ENCODE results near the gene MYO6.

Gene MYO6

DNA sequence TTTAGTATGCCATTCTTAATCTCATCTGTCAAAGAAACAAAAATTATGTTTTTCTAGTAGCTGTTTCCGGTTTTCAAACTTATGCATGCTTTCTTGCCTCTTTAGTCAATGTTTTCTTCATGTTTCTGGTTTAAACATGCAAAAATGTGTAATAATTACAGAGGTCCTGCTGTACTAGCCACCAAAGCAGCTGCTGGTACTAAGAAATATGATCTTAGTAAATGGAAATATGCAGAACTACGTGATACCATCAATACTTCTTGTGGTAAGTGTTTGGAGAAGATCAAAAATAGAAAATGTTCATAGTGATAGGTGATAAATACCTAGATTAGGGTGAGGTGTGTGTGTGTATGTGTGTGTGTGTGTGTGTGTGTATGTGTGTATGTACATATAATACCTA, 158.4 kb downstream of the MYO6 start:
- WGBS, 2 donors (ENCODE audit: extremely low coverage in 2 of 2, insufficient read length in 2 of 2, insufficient replicate concordance in 1 of 2) = no CpG with 5 or more reads among the region's 2 CpGs
- H2BK120ac ChIP-seq (ENCODE audit: low read depth, low read length) = no peak overlapping the region
- no peaks in the 10 kb centered on the region for H3K36me3 ChIP-seq (replicated peaks in 1 of 2; ENCODE audit: control insufficient read depth in 2 of 2, insufficient read depth in 2 of 2, low read length in 2 of 2)
- H3K27me3 ChIP-seq (ENCODE audit: control insufficient read depth in 3 of 3, insufficient read depth in 3 of 3, low read depth in 1 of 3, low read length in 3 of 3) = no peaks in the 10 kb centered on the region
- no peak overlapping the region for H3K14ac ChIP-seq (ENCODE audit: low read length)
- no peak overlapping the region for H3K23ac ChIP-seq (ENCODE audit: low read depth, low read length, poor library complexity)
- H3K79me1 ChIP-seq (ENCODE audit: low read depth, low read length) = no peaks in the 10 kb centered on the region
- no peak overlapping the region for H3K9ac ChIP-seq (ENCODE audit: low read depth, low read length, poor library complexity)
- H2BK15ac ChIP-seq (ENCODE audit: low read length) = no peak overlapping the region
- no peak overlapping the region for H2AK5ac ChIP-seq (ENCODE audit: low read depth, low read length)
- H3K4ac ChIP-seq (ENCODE audit: low read length) = no peak overlapping the region
- no peak overlapping the region for H2AFZ ChIP-seq (ENCODE audit: low read length)
- H2BK5ac ChIP-seq (ENCODE audit: low read length) = no peak overlapping the region
- H3K4me3 ChIP-seq (ENCODE audit: low read length in 2 of 2) = no peak overlapping the region
- H3K4me1 ChIP-seq (ENCODE audit: control insufficient read depth in 2 of 2, insufficient read depth in 1 of 2, low read depth in 1 of 2, low read length in 2 of 2) = no peaks in the 10 kb centered on the region
- H3K4me2 ChIP-seq (ENCODE audit: insufficient read depth, low read length, poor library complexity, severe bottlenecking) = no peak overlapping the region
- H3K9me3 ChIP-seq (replicated peaks in 1 of 2; ENCODE audit: control insufficient read depth in 2 of 2, insufficient read depth in 1 of 2, low read depth in 1 of 2, low read length in 2 of 2) = peaks cover 0 to 8% of the 10 kb centered on the region in 2 donors
- no peak overlapping the region for H3K27ac ChIP-seq (replicated peaks; ENCODE audit: low read length)
- no peak overlapping the region for H4K91ac ChIP-seq (ENCODE audit: low read depth, low read length, poor library complexity)
- no peak overlapping the region for H2BK12ac ChIP-seq (ENCODE audit: low read length)
- H3K18ac ChIP-seq (ENCODE audit: low read length) = no peak overlapping the region
- no peak for DNase-seq (ENCODE audit: low spot score)
- no peak overlapping the region for H4K8ac ChIP-seq (ENCODE audit: low read depth, low read length)

DNA sequence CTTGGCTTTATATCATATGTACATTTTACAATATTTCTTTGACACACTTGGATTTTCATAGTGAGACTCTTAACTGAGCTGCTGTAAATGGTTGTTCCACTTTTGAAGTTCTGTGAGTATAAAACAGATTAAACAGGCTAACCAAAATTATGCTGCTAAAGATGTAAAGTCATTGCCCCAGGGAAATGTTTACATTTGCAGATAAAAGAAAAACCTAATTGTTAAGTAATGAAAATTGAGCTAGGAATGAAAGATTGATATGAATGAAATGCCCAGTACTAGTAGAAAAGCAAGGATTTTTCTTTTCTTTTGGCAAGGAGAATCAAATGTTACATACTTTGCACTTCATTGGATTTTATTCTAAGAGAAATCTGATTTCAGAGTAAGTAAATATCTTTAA, 164.0 kb downstream of the MYO6 start:
- Histone ChIP-seq H2AK5ac (ENCODE audit: low read depth, low read length) (no peak overlapping the region), H3K36me3 (replicated peaks in 1 of 2; ENCODE audit: control insufficient read depth in 2 of 2, insufficient read depth in 2 of 2, low read length in 2 of 2) (peaks cover 0 to 21% of the 10 kb centered on the region in 2 donors), H3K9ac (ENCODE audit: low read depth, low read length, poor library complexity) (no peak overlapping the region), H3K79me1 (ENCODE audit: low read depth, low read length) (no peaks in the 10 kb centered on the region), H3K4me3 (ENCODE audit: low read length in 2 of 2) (no peak overlapping the region), H2BK15ac (ENCODE audit: low read length) (no peak overlapping the region), H2BK5ac (ENCODE audit: low read length) (no peak overlapping the region), H4K8ac (ENCODE audit: low read depth, low read length) (no peak overlapping the region), H4K91ac (ENCODE audit: low read depth, low read length, poor library complexity) (no peak overlapping the region), H3K14ac (ENCODE audit: low read length) (no peak overlapping the region), H3K27ac (replicated peaks; ENCODE audit: low read length) (no peak overlapping the region), H3K4me2 (ENCODE audit: insufficient read depth, low read length, poor library complexity, severe bottlenecking) (no peak overlapping the region), H3K23ac (ENCODE audit: low read depth, low read length, poor library complexity) (no peak overlapping the region), H2BK12ac (ENCODE audit: low read length) (no peak overlapping the region), H3K18ac (ENCODE audit: low read length) (no peak overlapping the region), H3K4ac (ENCODE audit: low read length) (no peak overlapping the region), H3K4me1 (ENCODE audit: control insufficient read depth in 2 of 2, insufficient read depth in 1 of 2, low read depth in 1 of 2, low read length in 2 of 2) (peaks cover 0 to 3% of the 10 kb centered on the region in 2 donors), H2AFZ (ENCODE audit: low read length) (no peak overlapping the region), H3K9me3 (replicated peaks in 1 of 2; ENCODE audit: control insufficient read depth in 2 of 2, insufficient read depth in 1 of 2, low read depth in 1 of 2, low read length in 2 of 2) (no peaks in the 10 kb centered on the region), H2BK120ac (ENCODE audit: low read depth, low read length) (no peak overlapping the region), H3K27me3 (ENCODE audit: control insufficient read depth in 3 of 3, insufficient read depth in 3 of 3, low read depth in 1 of 3, low read length in 3 of 3) (no peaks in the 10 kb centered on the region)
- no peak for DNase-seq (ENCODE audit: low spot score)

DNA sequence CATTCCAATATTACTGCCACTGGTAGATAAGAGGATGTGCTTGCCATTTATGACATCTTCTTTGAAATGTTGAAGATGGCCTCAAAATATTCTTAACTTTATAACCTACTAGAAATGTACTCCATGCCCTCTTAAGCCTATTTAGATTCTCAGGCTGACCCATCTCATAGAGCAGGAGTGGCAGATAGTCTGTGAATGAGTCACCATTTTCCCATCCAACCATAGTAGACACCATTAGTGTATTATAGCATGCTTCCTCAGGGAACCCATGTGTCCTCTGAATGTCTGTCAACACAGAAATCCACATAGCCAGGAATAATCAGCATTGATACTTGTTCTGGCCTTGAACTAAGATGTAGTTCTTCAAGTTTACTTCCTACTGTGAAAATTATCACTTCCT, 173.2 kb downstream of the MYO6 start:
- no peak overlapping the region for H2BK120ac ChIP-seq (ENCODE audit: low read depth, low read length)
- DNase-seq (ENCODE audit: low spot score) = no peak
- H3K79me1 ChIP-seq (ENCODE audit: low read depth, low read length) = no peaks in the 10 kb centered on the region
- no peak overlapping the region for H2BK12ac ChIP-seq (ENCODE audit: low read length)
- H3K36me3 ChIP-seq (replicated peaks in 1 of 2; ENCODE audit: control insufficient read depth in 2 of 2, insufficient read depth in 2 of 2, low read length in 2 of 2) = peaks cover 0 to 8% of the 10 kb centered on the region in 2 donors
- no peak overlapping the region for H2AK5ac ChIP-seq (ENCODE audit: low read depth, low read length)
- H2BK5ac ChIP-seq (ENCODE audit: low read length) = no peak overlapping the region
- no peaks in the 10 kb centered on the region for H3K9me3 ChIP-seq (replicated peaks in 1 of 2; ENCODE audit: control insufficient read depth in 2 of 2, insufficient read depth in 1 of 2, low read depth in 1 of 2, low read length in 2 of 2)
- no peak overlapping the region for H3K18ac ChIP-seq (ENCODE audit: low read length)
- H3K9ac ChIP-seq (ENCODE audit: low read depth, low read length, poor library complexity) = no peak overlapping the region
- H3K4ac ChIP-seq (ENCODE audit: low read length) = no peak overlapping the region
- no peak overlapping the region for H3K4me3 ChIP-seq (ENCODE audit: low read length in 2 of 2)
- H3K27me3 ChIP-seq (ENCODE audit: control insufficient read depth in 3 of 3, insufficient read depth in 3 of 3, low read depth in 1 of 3, low read length in 3 of 3) = no peaks in the 10 kb centered on the region
- no peak overlapping the region for H4K91ac ChIP-seq (ENCODE audit: low read depth, low read length, poor library complexity)
- H3K4me1 ChIP-seq (ENCODE audit: control insufficient read depth in 2 of 2, insufficient read depth in 1 of 2, low read depth in 1 of 2, low read length in 2 of 2) = peaks cover 0 to 3% of the 10 kb centered on the region in 2 donors
- no peak overlapping the region for H3K14ac ChIP-seq (ENCODE audit: low read length)
- no peak overlapping the region for H2BK15ac ChIP-seq (ENCODE audit: low read length)
- H2AFZ ChIP-seq (ENCODE audit: low read length) = no peak overlapping the region
- H3K27ac ChIP-seq (replicated peaks; ENCODE audit: low read length) = no peak overlapping the region
- no peak overlapping the region for H3K4me2 ChIP-seq (ENCODE audit: insufficient read depth, low read length, poor library complexity, severe bottlenecking)
- H4K8ac ChIP-seq (ENCODE audit: low read depth, low read length) = no peak overlapping the region
- H3K23ac ChIP-seq (ENCODE audit: low read depth, low read length, poor library complexity) = no peak overlapping the region

DNA sequence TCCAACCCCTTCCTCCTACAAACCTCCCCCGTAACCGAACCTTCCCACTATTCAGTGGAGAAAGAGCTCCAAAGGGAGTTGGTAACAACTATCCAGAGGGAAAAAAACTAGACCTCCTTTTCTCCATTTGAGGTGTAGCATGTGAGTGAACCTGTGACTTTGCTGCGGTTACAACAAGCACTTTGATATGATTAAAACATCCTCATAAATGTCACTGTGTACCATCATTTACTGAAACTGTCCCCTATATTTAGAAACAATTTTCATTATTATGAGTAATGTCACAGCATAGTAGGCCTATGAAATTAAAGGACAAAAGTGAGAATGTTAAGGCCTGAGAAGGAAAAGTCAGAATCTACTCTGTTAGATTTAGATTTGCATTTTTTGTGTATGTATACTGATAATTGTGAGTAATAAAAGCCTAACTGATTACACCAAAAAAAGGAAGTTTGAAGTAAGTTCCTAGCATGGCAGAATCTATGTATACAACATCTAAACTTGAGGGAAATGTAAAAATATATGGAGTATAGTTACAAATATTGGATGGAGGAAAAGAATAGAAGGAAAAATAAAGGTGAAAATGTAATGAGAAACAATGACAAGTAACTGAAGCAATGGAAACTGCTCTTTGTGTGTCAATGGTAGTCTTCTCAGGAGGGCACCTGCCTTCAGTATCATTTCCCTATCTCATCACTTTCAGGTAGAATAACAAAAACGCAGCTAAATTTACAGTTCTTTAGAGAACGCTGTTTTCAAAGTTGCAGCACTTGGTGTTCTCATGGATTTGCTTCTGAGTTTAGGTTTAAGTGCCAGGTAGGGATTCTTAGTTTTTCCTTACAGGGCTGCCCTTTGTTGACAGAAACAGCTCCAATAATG, 177.5 kb downstream of the MYO6 start:
- Histone ChIP-seq H3K4me1 (ENCODE audit: control insufficient read depth in 2 of 2, insufficient read depth in 1 of 2, low read depth in 1 of 2, low read length in 2 of 2) (peaks cover 0 to 3% of the 10 kb centered on the region in 2 donors), H2BK120ac (ENCODE audit: low read depth, low read length) (no peak overlapping the region), H2BK12ac (ENCODE audit: low read length) (no peak overlapping the region), H2AFZ (ENCODE audit: low read length) (no peak overlapping the region), H3K4me3 (ENCODE audit: low read length in 2 of 2) (no peak overlapping the region), H3K9ac (ENCODE audit: low read depth, low read length, poor library complexity) (no peak overlapping the region), H4K91ac (ENCODE audit: low read depth, low read length, poor library complexity) (no peak overlapping the region), H3K36me3 (replicated peaks in 1 of 2; ENCODE audit: control insufficient read depth in 2 of 2, insufficient read depth in 2 of 2, low read length in 2 of 2) (no peaks in the 10 kb centered on the region), H4K8ac (ENCODE audit: low read depth, low read length) (no peak overlapping the region), H3K79me1 (ENCODE audit: low read depth, low read length) (no peaks in the 10 kb centered on the region), H3K23ac (ENCODE audit: low read depth, low read length, poor library complexity) (no peak overlapping the region), H3K4me2 (ENCODE audit: insufficient read depth, low read length, poor library complexity, severe bottlenecking) (no peak overlapping the region), H2AK5ac (ENCODE audit: low read depth, low read length) (no peak overlapping the region), H3K27me3 (ENCODE audit: control insufficient read depth in 3 of 3, insufficient read depth in 3 of 3, low read depth in 1 of 3, low read length in 3 of 3) (no peaks in the 10 kb centered on the region), H3K14ac (ENCODE audit: low read length) (no peak overlapping the region), H2BK5ac (ENCODE audit: low read length) (no peak overlapping the region), H3K4ac (ENCODE audit: low read length) (no peak overlapping the region), H3K9me3 (replicated peaks in 1 of 2; ENCODE audit: control insufficient read depth in 2 of 2, insufficient read depth in 1 of 2, low read depth in 1 of 2, low read length in 2 of 2) (no peaks in the 10 kb centered on the region), H3K27ac (replicated peaks; ENCODE audit: low read length) (no peak overlapping the region), H2BK15ac (ENCODE audit: low read length) (no peak overlapping the region), H3K18ac (ENCODE audit: low read length) (no peak overlapping the region)
- no CpG with 5 or more reads among the region's 5 CpGs for WGBS, 2 donors (ENCODE audit: extremely low coverage in 2 of 2, insufficient read length in 2 of 2, insufficient replicate concordance in 1 of 2)
- DNase-seq (ENCODE audit: low spot score) = no peak
